ENCODE measurements around the gene SMARCAD1. TPM values are rescaled to one million over a fixed set of nuclear protein-coding genes. Genes with fewer than 3 reads are reported as not detected.

Gene SMARCAD1
- total RNA-seq, 2 experiments from 2014 or later = 10.7 TPM

DNA sequence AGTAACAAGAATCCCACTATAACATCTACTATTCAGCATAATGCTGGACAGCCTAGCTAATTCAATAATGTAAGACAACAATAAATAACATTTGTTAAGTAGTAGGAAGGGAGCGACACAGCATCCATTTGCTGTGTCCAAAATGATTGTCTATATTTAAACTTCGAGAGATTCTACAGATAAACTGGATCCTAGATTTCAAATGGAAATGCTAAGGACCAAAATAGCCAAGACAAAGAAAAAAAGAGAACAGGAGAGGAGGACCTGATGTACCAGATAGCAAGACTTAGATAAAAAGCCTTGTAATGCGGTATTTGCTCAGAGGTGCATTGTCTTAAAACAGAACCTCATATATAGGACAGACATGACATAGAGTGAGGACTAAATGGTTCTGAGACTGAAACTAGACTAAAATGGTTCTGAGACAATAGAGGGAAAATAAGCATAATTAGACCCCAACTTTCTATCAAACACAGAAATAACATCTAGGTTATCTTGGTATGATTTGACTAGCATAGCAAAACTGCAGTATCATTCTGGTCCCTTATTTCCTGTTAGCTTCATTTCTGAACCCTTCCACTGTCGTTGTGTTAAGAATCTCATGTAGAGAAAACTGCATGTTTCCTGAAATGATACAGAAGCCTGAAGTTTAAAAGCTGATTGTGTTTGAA, 131.2 kb downstream of the SMARCAD1 start:
- Mint-ChIP-seq H3K4me1 (ENCODE audit: low read depth) (peaks cover 23% of the 10 kb centered on the region), H3K36me3 (ENCODE audit: low read depth) (no peaks in the 10 kb centered on the region), H3K27ac (peak overlapping the region; percentile 12), H3K27me3 (no peaks in the 10 kb centered on the region), H3K9me3 (no peaks in the 10 kb centered on the region), H3K4me3 (peak overlapping the region; percentile 79)
- Histone ChIP-seq H3K27me3 (ENCODE audit: control insufficient read depth in 1 of 2, insufficient read depth in 2 of 2, low read length in 2 of 2) (no peaks in the 10 kb centered on the region), H3K9me3 (ENCODE audit: control insufficient read depth in 1 of 2, insufficient read depth in 1 of 2, low read length in 2 of 2) (no peaks in the 10 kb centered on the region), H3K4me3 (ENCODE audit: low read length) (peak overlapping the region; percentile 41), H3K27ac (ENCODE audit: low read depth in 1 of 2, low read length in 2 of 2) (no peak overlapping the region), H3K4me1 (ENCODE audit: insufficient read depth, low read length) (peaks cover 5% of the 10 kb centered on the region), H3K36me3 (ENCODE audit: insufficient read depth, low read length) (no peaks in the 10 kb centered on the region)
- DNase-seq = peak in 2 of 14 experiments; percentile 13 to 18
- CTCF ChIA-PET = no interaction called here
- POLR2A ChIA-PET = no interaction called here
- intact Hi-C loops (cut with DNase I, micrococcal nuclease) = no loop called here
- ATAC-seq (ENCODE audit: poor library complexity) = no peak
- TF ChIP-seq, protein P1, sequence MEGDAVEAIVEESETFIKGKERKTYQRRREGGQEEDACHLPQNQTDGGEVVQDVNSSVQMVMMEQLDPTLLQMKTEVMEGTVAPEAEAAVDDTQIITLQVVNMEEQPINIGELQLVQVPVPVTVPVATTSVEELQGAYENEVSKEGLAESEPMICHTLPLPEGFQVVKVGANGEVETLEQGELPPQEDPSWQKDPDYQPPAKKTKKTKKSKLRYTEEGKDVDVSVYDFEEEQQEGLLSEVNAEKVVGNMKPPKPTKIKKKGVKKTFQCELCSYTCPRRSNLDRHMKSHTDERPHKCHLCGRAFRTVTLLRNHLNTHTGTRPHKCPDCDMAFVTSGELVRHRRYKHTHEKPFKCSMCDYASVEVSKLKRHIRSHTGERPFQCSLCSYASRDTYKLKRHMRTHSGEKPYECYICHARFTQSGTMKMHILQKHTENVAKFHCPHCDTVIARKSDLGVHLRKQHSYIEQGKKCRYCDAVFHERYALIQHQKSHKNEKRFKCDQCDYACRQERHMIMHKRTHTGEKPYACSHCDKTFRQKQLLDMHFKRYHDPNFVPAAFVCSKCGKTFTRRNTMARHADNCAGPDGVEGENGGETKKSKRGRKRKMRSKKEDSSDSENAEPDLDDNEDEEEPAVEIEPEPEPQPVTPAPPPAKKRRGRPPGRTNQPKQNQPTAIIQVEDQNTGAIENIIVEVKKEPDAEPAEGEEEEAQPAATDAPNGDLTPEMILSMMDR (IDR thresholded peaks at IDR 0.05) = no peak

DNA sequence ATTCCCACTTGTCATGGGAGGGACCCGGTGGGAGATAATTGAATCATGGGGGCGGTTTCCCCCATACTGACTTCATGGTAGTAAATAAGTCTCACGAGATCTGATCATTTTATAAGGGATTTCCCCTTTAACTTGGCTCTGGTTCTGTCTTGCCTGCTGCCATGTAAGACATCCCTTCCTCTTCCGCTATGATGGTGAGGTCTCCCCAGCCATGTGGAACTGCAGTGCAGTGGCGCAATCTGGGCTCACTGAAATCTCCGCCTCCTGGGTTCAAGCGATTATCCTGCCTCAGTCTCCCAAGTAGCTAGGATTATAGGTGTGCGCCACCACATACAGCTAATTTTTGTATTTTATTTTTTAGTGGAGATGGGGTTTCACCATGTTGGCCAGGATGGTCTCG, 132.1 kb downstream of the SMARCAD1 start:
- intact Hi-C loops (cut with DNase I, micrococcal nuclease) = no loop called here
- H3K9me3 ChIP-seq (ENCODE audit: control insufficient read depth in 1 of 2, insufficient read depth in 1 of 2, low read length in 2 of 2) = no peaks in the 10 kb centered on the region
- TF ChIP-seq, protein P1 (IDR thresholded peaks at IDR 0.05) = no peak
- Mint-ChIP-seq H3K4me1 (ENCODE audit: low read depth) (peaks cover 23% of the 10 kb centered on the region), H3K27me3 (no peaks in the 10 kb centered on the region), H3K27ac (peak overlapping the region; percentile 12), H3K36me3 (ENCODE audit: low read depth) (no peaks in the 10 kb centered on the region), H3K9me3 (no peaks in the 10 kb centered on the region), H3K4me3 (peak overlapping the region; percentile 79)
- H3K4me1 ChIP-seq (ENCODE audit: insufficient read depth, low read length) = peaks cover 5% of the 10 kb centered on the region
- H3K27me3 ChIP-seq (ENCODE audit: control insufficient read depth in 1 of 2, insufficient read depth in 2 of 2, low read length in 2 of 2) = no peaks in the 10 kb centered on the region
- H3K27ac ChIP-seq (ENCODE audit: low read depth in 1 of 2, low read length in 2 of 2) = no peak overlapping the region
- ATAC-seq (ENCODE audit: poor library complexity) (peak; percentile 32), DNase-seq (peak in 3 of 14 experiments; percentile 43 to 50 (median 44))
- peak overlapping the region; percentile 41 for H3K4me3 ChIP-seq (ENCODE audit: low read length)
- no peaks in the 10 kb centered on the region for H3K36me3 ChIP-seq (ENCODE audit: insufficient read depth, low read length)
- ChIA-PET POLR2A (no interaction called here), CTCF (no interaction called here)

Other genes starting within 250 kb of the SMARCAD1 start
- gene HPGDS, start 135.0 kb downstream of the SMARCAD1 start, total RNA-seq = not detected
- gene PDLIM5, start 244.1 kb downstream of the SMARCAD1 start, total RNA-seq = 10 to 100 TPM; 23.0 to 23.1 TPM

All from CD4-positive, alpha-beta T cell (primary cell).